T-helper 2 cell treated with Interferon-gamma antibody and Interleukin-4, amounts not matched to agents 100 ng/mL and 5 ng/mL, for 36 hours (primary cell): ENCODE data around the gene ZNF438. TPM values are rescaled to one million over a fixed set of nuclear protein-coding genes. Genes with fewer than 3 reads are reported as not detected.
"Not testable (repeated sequence)": the region's sequence is repeated elsewhere in the genome, so short reads cannot be mapped to it uniquely, and the experiment has no call there.

ENCODE experiments used
- intact Hi-C: fragments of 100-400 bp; cut with micrococcal nuclease; formaldehyde crosslinking; loops from one replicate; pipeline ENCODE4 v1.15.1; 2023
- total RNA-seq: library from RNA; stranded (reverse); gene quantifications from 2 replicates; pipeline ENCODE4 v1.2.3, GENCODE V29; 2022

Gene ZNF438
- total RNA-seq, 1 donor from 2014 or later: 3.9 TPM

GRCh38 chr10:30990971-30991646 is 40.6 kb downstream of the ZNF438 start:
- intact Hi-C loops: loop anchor here (10.0 kb wide), 2 partner anchors 286 to 556 kb away; partner anchors contain the start of gene MAP3K8

DNA sequence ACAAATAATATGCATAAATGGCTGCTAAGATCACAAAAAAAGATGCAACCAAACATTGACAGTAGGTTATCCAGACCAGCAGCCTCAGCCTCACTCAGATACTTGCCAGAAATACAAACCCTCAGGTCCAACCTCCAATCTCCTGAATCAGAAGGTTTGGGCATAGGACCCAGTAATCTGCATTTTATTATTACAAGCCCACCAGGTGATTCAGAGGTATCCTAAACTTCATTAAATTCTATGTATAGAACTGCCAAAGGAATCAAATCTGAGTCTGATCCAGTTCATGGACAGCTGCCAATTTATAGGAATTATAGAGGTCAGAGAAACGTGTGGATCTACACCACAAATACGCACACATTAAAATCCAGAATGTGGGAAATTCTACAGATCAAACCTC is 41.3 kb downstream of the ZNF438 start:
- intact Hi-C loops: loop anchor here (10.0 kb wide), 2 partner anchors 286 to 556 kb away; partner anchors contain the start of gene MAP3K8

DNA sequence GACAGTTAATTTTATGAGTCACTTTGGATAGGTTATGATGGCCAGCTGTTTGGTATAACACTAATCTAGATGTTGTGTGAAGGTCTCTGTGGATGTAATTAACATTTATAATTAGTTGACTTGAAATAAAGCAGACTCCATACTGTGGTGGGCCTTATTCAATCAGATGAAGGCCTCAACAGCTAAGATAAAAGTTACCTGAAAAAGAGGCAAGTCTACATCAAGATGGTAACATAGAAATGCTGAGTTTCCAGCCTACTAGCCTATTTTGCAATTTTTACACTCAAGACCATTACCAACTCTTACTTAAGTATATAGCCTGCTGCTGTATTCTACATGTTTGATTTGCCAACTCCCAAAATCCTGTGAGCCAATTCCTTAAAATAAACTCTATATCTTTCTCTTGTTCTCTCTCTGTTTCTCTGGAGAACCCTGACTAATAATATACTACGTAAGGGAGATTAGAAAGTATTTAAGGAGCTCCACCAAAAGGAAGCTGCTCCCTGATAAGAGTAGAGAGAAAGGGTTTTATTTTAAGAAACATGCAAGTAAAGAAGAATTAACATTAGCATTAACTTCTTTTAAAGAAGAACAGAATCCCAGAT is 42.7 kb downstream of the ZNF438 start:
- intact Hi-C loops: no loop called here

- intact Hi-C loops: no loop called here
These were observed 44.2 kb downstream of the ZNF438 start for GRCh38 chr10:30987463-30987862.

DNA sequence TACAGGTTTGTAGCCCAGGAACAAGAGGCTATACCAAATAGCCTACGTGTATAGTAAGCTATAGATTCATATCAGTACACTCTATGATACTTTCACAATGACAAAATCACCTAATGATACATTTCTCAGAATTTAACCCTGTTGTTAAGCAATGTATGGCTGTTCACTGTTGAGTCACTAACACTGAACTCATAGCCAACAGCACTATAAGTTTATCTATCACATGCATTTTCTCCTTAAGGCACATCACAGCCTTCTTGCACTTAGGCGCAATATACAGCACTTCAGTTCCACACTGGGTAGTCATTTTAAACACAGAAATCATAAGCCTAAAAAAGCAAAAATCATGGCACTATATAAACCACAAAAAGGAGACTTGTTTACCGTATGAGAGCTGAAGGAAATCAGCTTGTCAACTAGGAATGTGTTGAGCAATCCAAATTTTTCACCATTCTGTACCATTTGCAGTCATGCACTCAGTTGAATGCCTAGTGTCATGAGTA is 45.6 kb downstream of the ZNF438 start:
- intact Hi-C loops: loop anchor here (1.0 kb wide), 2 partner anchors 12 to 45 kb away; partner anchors contain the start of gene ZNF438

GRCh38 chr10:30985512-30985911 is 46.2 kb downstream of the ZNF438 start:
- intact Hi-C loops: loop anchor here (2.0 kb wide), 1 partner anchor 21 kb away; no protein-coding TSS in a partner anchor

GRCh38 chr10:30984563-30985328 is 46.9 kb downstream of the ZNF438 start:
- intact Hi-C loops: loop anchor here (2.0 kb wide), 1 partner anchor 20 kb away; no protein-coding TSS in a partner anchor

DNA sequence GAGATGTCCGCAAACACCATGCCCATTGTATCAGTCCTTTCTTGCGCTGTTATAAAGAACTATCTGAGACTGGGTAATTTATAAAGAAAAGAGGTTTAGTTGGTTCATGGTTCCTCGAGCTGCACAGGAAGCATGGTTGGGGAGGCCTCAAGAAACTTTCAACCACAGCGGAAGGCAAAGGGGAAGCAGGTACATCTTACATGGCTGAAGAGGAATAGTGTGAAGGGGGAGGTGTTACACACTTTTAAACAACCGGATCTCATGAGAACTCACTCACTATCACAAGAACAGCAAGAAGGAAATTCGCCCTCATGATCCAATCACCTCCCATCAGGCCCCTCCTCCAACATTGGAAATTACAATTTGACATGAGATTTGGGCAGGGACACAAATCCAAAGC is 48.5 kb downstream of the ZNF438 start:
- intact Hi-C loops: not testable (repeated sequence)

DNA sequence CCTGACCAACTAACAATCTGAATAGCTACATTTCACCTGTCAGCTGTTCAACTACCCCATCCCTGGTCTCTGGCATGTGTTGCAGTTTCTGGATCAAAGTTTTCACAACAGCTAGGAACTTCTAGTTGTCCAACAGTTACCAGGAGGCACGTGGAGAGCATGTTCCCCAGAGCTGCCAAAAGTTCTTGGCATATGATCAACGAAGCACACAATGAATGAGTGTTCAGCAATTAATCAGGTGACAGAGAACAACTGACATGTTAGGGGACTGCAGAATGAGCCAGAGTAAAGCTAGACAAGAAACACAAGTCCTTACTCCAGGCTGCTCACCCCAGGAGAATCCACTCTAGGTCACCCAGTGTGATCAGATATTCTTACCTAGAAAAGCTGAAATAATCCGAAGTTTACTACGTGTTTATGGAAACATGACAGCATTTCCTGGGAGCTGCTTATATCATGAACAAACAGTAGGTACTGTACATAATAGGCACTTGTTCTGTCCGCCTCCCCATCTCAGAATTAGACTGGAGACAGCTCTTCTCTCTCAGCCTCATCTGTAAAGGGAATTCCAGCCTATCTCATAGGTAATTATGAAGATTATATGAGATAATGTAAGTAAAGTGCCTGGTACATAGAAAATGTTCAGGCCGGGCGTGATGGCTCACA is 50.6 kb downstream of the ZNF438 start:
- intact Hi-C loops: no loop called here

GRCh38 chr10:30979956-30980355 is 51.7 kb downstream of the ZNF438 start:
- intact Hi-C loops: no loop called here

GRCh38 chr10:30978843-30979242 is 52.8 kb downstream of the ZNF438 start:
- intact Hi-C loops: no loop called here

- intact Hi-C loops: no loop called here
These were observed 54.3 kb downstream of the ZNF438 start for GRCh38 chr10:30977385-30977784.

- intact Hi-C loops: no loop called here
These were observed 56.8 kb downstream of the ZNF438 start for GRCh38 chr10:30974773-30975415.

- intact Hi-C loops: no loop called here
These were observed 57.3 kb downstream of the ZNF438 start for GRCh38 chr10:30974355-30974754.

GRCh38 chr10:30973737-30974136 is 57.9 kb downstream of the ZNF438 start:
- intact Hi-C loops: no loop called here

DNA sequence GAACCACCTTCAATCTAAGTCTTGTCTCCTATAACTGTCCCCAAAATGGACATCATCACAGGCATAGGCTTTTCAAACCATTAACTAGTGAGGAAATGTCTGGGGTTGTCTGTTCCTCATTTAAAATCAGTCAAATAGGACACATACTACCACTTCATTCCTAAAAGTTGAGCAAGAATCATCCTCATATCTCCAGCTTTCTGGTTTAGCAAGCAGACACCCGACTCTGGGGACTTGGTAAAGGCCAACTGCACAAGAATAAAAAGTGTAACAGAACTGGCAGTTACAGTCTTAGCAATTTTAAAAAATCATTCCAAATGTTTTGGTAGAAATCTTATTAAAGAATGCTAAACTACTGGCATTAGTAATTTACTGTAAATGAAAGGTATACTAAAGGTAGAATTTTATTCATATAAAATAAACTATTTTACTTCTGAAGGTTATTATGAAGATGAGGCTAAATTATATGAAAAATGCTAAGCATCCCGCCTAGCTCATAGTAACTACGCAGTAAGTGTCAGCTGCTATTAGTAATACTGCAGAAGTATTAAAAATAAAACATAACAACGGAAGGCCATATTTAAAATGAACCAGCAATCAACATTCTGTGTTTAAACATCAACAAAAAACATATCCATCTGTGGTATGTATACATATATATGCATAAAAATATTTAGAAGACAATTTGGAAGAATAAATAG is 60.8 kb downstream of the ZNF438 start:
- intact Hi-C loops: no loop called here

DNA sequence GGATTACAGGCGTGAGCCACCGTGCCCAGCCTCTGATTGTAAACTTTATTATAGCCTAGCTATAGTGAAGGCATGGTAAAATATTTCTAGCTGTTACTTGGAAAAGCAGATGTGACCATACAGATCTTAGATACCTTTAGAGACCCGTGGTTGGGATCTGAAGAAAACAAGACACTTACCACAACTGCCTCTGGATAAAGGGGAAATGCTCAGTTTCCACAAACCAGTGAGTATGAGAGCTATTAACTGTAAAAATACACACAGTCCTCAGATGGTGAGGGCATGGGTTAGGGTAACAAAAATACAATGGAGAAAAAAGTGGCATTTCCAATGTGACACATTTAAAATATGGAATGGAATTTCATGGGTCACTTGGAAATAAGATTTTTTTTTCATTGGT is 63.0 kb downstream of the ZNF438 start:
- intact Hi-C loops: no loop called here

DNA sequence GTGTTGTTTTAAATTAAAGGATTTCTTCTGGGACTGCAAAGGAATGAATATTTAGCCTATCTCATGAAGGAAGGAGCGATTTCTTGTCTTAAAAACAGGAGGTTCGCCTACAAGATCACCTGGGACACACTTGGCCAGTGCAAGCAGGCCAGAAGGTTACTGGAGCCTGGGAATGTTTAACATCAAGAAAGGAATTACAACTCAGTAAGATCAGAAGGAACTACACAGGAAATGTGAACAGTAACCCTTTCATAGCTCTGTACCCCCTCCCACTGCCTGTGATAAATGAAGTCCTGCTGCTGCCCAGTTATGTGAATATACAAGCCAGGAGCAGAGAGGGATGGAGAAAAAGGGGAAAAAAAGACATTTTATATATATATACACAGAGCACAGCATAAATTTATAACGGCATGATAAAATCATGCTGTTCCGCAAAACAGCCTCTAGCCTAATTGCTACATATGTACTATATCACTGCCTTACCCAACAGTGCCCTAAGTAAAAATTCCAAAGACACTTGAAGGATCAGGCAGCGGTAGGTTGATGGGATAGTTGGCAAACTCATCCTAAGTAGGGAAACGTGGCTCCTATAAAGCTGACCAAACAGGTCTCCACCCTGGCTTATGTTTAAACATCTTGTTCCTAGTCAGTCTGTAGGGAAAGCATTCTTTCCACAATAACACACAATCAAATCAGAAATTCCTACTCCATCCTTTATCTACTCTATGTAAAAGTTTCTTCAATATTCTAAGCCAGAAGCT is 63.8 kb downstream of the ZNF438 start:
- intact Hi-C loops: no loop called here
